ENCODE measurements around the gene APLNR. TPM values are rescaled to one million over a fixed set of nuclear protein-coding genes. Genes with fewer than 3 reads are reported as not detected.
A peak's percentile ranks its signal among the peaks of the same experiment; 100 is the strongest.

The APLNR gene
- total RNA-seq, 2 donors from 2014 or later: not detected

GRCh38 chr11:57240757-57241156, 3.7 kb upstream of the APLNR start:
- no peaks in the 10 kb centered on the region for H3K9me3 Mint-ChIP-seq
- peaks cover 16 to 34% of the 10 kb centered on the region in 2 donors for H3K4me1 Mint-ChIP-seq (ENCODE audit: low read depth in 2 of 2)
- H3K27ac Mint-ChIP-seq: no peak overlapping the region
- H3K36me3 Mint-ChIP-seq: no peaks in the 10 kb centered on the region
- DNase-seq (ENCODE audit: low spot score): no peak
- H3K4me3 Mint-ChIP-seq: no peak overlapping the region
- H3K27me3 Mint-ChIP-seq: peaks cover 0 to 8% of the 10 kb centered on the region in 2 donors
- no peak for ATAC-seq

- H3K36me3 Mint-ChIP-seq: no peaks in the 10 kb centered on the region
- no peak overlapping the region for H3K27ac Mint-ChIP-seq
- ATAC-seq (no peak), DNase-seq (ENCODE audit: low spot score) (no peak)
- H3K27me3 Mint-ChIP-seq: peaks cover 6 to 16% of the 10 kb centered on the region in 2 donors
- H3K4me3 Mint-ChIP-seq: no peak overlapping the region
- no peaks in the 10 kb centered on the region for H3K9me3 Mint-ChIP-seq
- H3K4me1 Mint-ChIP-seq (ENCODE audit: low read depth in 2 of 2): peaks cover 16 to 31% of the 10 kb centered on the region in 2 donors
These were observed 3.0 kb upstream of the APLNR start for GRCh38 chr11:57240007-57240406.

GRCh38 chr11:57239348-57239747, 2.3 kb upstream of the APLNR start:
- no peak for ATAC-seq
- DNase-seq (ENCODE audit: low spot score): no peak
- no peaks in the 10 kb centered on the region for H3K36me3 Mint-ChIP-seq
- no peak overlapping the region for H3K27ac Mint-ChIP-seq
- no peak overlapping the region for H3K4me3 Mint-ChIP-seq
- H3K4me1 Mint-ChIP-seq (ENCODE audit: low read depth in 2 of 2): peaks cover 11 to 25% of the 10 kb centered on the region in 2 donors
- H3K27me3 Mint-ChIP-seq: peaks cover 7 to 19% of the 10 kb centered on the region in 2 donors
- no peaks in the 10 kb centered on the region for H3K9me3 Mint-ChIP-seq

DNA sequence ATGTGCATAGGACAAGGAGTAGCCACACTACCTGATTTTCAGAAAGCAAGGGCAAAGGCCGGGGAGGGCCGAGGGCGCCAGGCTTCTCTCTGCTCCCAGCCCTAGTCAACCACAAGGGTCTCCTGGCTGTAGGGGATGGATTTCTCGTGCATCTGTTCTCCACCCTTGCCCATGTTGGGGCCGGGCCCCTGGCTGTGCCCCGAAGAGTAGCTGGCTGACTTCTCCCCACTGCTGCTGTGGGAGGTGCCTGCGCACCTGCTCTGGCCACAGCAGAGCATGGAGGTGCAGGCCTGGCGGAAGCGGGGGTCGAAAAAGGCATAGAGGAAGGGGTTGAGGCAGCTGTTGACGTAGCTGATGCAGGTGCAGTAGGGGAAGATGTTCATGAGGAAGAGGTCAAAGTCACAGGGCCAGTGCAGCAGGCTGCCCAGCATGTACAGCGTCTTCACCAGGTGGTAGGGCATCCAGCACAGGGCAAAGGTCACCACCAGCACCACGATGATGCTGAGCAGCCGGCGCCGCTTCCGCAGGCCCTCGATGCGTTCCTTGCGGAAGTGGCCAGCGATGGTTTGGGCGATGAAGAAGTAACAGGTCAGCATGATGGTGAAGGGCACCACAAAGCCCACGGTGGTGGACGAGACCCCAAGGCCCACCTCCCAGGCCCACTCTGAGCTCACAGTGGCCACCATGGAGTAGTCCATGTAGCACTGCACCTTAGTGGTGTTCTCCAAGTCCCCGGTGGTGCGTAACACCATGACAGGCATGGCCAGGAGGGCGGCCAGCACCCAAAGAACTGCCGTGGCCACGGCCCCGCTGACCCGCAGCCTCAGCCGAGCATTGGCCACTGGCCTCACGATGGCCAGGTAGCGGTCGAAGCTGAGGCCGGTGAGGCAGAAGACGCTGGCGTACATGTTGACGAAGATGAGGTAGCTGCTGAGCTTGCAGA, 1.0 kb downstream of the APLNR start:
- Mint-ChIP-seq H3K4me1 (ENCODE audit: low read depth in 2 of 2) (peaks cover 11 to 22% of the 10 kb centered on the region in 2 donors), H3K9me3 (no peaks in the 10 kb centered on the region), H3K27ac (no peak overlapping the region), H3K27me3 (peaks cover 30 to 51% of the 10 kb centered on the region in 2 donors), H3K4me3 (peak overlapping the region; percentile 18), H3K36me3 (no peaks in the 10 kb centered on the region)
- no peak for DNase-seq (ENCODE audit: low spot score)
- no peak for ATAC-seq

DNA sequence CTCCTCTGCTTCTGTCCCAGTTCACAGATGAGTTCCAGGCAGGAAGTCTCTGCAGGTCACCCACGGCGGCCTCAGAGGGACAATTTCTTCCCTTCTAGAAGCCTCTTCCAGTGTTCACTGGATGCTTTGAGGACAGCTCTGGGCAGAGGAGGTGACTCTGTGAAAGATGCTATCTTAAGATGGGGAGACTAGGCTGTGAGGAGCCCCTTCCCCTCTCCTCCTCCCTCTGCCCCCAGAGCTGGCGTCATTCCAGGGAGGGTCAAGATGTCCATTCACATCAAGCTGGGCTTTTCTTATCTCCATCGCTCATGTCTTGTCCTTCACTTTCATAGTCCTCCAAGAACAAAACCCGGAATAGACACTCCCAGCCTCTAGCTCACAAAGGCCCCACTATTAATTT, 3.3 kb downstream of the APLNR start:
- DNase-seq (ENCODE audit: low spot score): no peak
- no peak for ATAC-seq
- no peaks in the 10 kb centered on the region for H3K36me3 Mint-ChIP-seq
- H3K27ac Mint-ChIP-seq: no peak overlapping the region
- no peak overlapping the region for H3K4me3 Mint-ChIP-seq
- H3K27me3 Mint-ChIP-seq: peaks cover 38 to 70% of the 10 kb centered on the region in 2 donors
- H3K9me3 Mint-ChIP-seq: no peaks in the 10 kb centered on the region
- peaks cover 11 to 22% of the 10 kb centered on the region in 2 donors for H3K4me1 Mint-ChIP-seq (ENCODE audit: low read depth in 2 of 2)

DNA sequence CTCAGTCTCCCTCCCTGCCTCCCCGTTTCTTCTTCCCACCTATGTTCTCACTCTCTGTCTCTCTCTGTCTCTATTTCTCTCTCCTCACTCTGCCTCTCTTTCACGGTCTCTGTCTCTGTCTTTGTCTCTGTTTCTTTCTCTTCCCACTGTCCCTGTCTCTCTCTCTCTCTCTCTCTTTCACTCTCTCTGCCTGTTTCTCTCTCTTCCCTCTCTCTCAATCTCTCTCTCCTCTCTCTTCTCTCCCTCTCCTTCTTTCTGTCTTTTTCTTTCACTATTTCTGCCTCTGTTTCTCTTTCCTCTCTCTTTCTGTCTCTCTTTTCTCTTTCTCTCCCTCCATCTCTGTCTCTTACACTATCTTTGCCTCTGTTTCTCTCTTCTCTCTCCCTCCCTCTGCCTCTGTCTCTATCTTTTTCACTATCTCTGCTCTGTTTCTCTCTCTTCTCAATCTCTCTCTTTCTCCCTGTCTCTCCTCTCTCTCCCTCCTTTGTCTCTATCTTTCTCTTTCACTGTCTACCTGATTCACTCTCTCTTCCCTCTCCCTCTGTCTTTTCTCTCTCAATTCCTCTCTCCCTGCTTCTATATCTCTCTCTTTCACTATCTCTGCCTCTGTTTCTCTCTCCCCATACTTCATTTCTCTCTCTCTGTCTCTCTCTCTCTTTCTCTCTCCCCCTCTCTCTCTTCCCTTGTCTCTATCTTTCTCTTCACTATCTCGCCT, 5.4 kb downstream of the APLNR start:
- no peak for DNase-seq (ENCODE audit: low spot score)
- H3K4me3 Mint-ChIP-seq: no peak overlapping the region
- H3K27ac Mint-ChIP-seq: no peak overlapping the region
- no peaks in the 10 kb centered on the region for H3K9me3 Mint-ChIP-seq
- peaks cover 38 to 70% of the 10 kb centered on the region in 2 donors for H3K27me3 Mint-ChIP-seq
- ATAC-seq: no peak
- peaks cover 0 to 12% of the 10 kb centered on the region in 2 donors for H3K4me1 Mint-ChIP-seq (ENCODE audit: low read depth in 2 of 2)
- H3K36me3 Mint-ChIP-seq: no peaks in the 10 kb centered on the region

GRCh38 chr11:57230791-57231538, 6.1 kb downstream of the APLNR start:
- DNase-seq (ENCODE audit: low spot score) (no peak), ATAC-seq (no peak)
- no peak overlapping the region for H3K4me3 Mint-ChIP-seq
- peaks cover 0 to 7% of the 10 kb centered on the region in 2 donors for H3K4me1 Mint-ChIP-seq (ENCODE audit: low read depth in 2 of 2)
- H3K36me3 Mint-ChIP-seq: no peaks in the 10 kb centered on the region
- no peaks in the 10 kb centered on the region for H3K9me3 Mint-ChIP-seq
- peaks cover 38 to 71% of the 10 kb centered on the region in 2 donors for H3K27me3 Mint-ChIP-seq
- H3K27ac Mint-ChIP-seq: no peak overlapping the region

GRCh38 chr11:57230316-57230715, 6.7 kb downstream of the APLNR start:
- Mint-ChIP-seq H3K27ac (no peak overlapping the region), H3K27me3 (peaks cover 35 to 70% of the 10 kb centered on the region in 2 donors)

DNA sequence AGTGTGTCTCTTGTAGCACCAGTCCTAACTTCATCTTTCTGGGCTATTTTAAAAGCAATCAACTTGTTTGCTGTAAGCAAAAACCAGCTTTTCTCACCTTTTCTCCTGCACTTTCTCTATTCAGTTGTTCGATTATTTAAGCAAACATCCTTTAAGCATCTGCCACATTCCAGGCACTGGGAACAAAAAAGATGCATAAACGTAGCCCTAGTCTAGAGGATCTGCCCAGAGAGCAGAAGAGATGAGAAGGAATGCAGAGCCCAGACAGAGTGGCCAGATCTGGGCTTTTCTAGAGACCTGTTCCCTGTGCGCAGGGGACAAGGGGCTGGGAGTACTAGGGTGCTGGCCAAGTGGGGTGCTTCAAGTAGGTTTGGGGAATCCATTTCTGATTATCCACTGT, 8.4 kb downstream of the APLNR start:
- Mint-ChIP-seq H3K27ac (no peak overlapping the region), H3K36me3 (no peaks in the 10 kb centered on the region), H3K4me3 (no peak overlapping the region), H3K27me3 (peaks cover 28 to 58% of the 10 kb centered on the region in 2 donors), H3K9me3 (no peaks in the 10 kb centered on the region), H3K4me1 (ENCODE audit: low read depth in 2 of 2) (peaks cover 0 to 4% of the 10 kb centered on the region in 2 donors)
- ATAC-seq (no peak), DNase-seq (ENCODE audit: low spot score) (no peak)

More at GRCh38 chr11:57230316-57230715, 6.7 kb downstream of the APLNR start:
- Mint-ChIP-seq H3K36me3 (no peaks in the 10 kb centered on the region), H3K4me3 (no peak overlapping the region), H3K9me3 (no peaks in the 10 kb centered on the region), H3K4me1 (ENCODE audit: low read depth in 2 of 2) (peaks cover 0 to 4% of the 10 kb centered on the region in 2 donors)
- no peak for ATAC-seq
- DNase-seq (ENCODE audit: low spot score): no peak

GRCh38 chr11:57224537-57224936, 12.5 kb downstream of the APLNR start:
- Mint-ChIP-seq H3K9me3 (no peaks in the 10 kb centered on the region), H3K4me1 (ENCODE audit: low read depth in 2 of 2) (no peaks in the 10 kb centered on the region), H3K36me3 (no peaks in the 10 kb centered on the region), H3K27ac (no peak overlapping the region), H3K27me3 (peaks cover 0 to 17% of the 10 kb centered on the region in 2 donors), H3K4me3 (no peak overlapping the region)
- ATAC-seq: no peak
- DNase-seq (ENCODE audit: low spot score): no peak

DNA sequence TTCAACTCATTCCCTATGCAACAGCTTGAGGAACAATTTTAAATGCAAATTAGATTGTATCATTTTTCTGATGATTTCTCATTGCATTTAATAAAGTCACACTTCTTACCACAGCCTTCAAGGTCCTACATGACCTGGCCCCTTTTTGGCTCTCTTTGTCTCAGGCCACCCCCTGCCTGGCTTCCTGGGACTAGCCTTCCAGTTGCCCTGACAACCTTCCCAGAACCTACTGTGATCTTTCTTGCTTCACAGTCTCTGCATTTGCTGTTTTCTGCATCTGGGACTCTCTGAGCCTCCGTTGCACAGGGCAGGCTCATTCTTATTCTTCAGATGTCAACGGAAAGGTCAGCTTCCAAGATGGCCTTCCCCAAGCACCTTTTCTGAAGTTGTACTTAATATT, 12.9 kb downstream of the APLNR start:
- Mint-ChIP-seq H3K36me3 (no peaks in the 10 kb centered on the region), H3K27ac (no peak overlapping the region), H3K27me3 (peaks cover 0 to 13% of the 10 kb centered on the region in 2 donors), H3K9me3 (no peaks in the 10 kb centered on the region), H3K4me1 (ENCODE audit: low read depth in 2 of 2) (no peaks in the 10 kb centered on the region), H3K4me3 (no peak overlapping the region)
- DNase-seq (ENCODE audit: low spot score) (no peak), ATAC-seq (no peak)

GRCh38 chr11:57223601-57224000, 13.4 kb downstream of the APLNR start:
- H3K9me3 Mint-ChIP-seq: no peaks in the 10 kb centered on the region
- H3K36me3 Mint-ChIP-seq: no peaks in the 10 kb centered on the region
- no peak overlapping the region for H3K4me3 Mint-ChIP-seq
- DNase-seq (ENCODE audit: low spot score) (no peak), ATAC-seq (no peak)
- no peak overlapping the region for H3K27ac Mint-ChIP-seq
- peaks cover 0 to 13% of the 10 kb centered on the region in 2 donors for H3K27me3 Mint-ChIP-seq
- H3K4me1 Mint-ChIP-seq (ENCODE audit: low read depth in 2 of 2): no peaks in the 10 kb centered on the region

GRCh38 chr11:57222239-57222638, 14.8 kb downstream of the APLNR start:
- H3K4me1 Mint-ChIP-seq (ENCODE audit: low read depth in 2 of 2): no peaks in the 10 kb centered on the region
- H3K4me3 Mint-ChIP-seq: no peak overlapping the region
- no peak for ATAC-seq
- no peak for DNase-seq (ENCODE audit: low spot score)
- H3K27ac Mint-ChIP-seq: no peak overlapping the region
- peaks cover 4 to 14% of the 10 kb centered on the region in 2 donors for H3K27me3 Mint-ChIP-seq
- no peaks in the 10 kb centered on the region for H3K9me3 Mint-ChIP-seq
- H3K36me3 Mint-ChIP-seq: no peaks in the 10 kb centered on the region

All from natural killer cell treated with Interleukin-12 subunit alpha and Interleukin-12 subunit beta and Interleukin-15 and Interleukin-18, amount 100 ng/mL, for 72 hours (primary cell).